IMR-90 (cell line): ENCODE results near the gene HOXC5. TPM values are rescaled to one million over a fixed set of nuclear protein-coding genes. Genes with fewer than 3 reads are reported as not detected.

Source experiments
- ATAC-seq: fragments of 200-7000 bp; cut with Tn5 transposase; 2 replicates; pipeline ENCODE4 v1.9.1; 2020; ENCODE audit warnings: low read depth, mild to moderate bottlenecking, moderate library complexity
- BruUV-seq: library from RNA; stranded (reverse); fragments of 400-500 nt; replicated peaks from 2 replicates; lab custom pipeline; 2021; lab: Mats Ljungman, UMichigan
- CTCF ChIA-PET: fragments of 300-600 bp; formaldehyde crosslinking; extraction: SDS; loops from one replicate; lab custom pipeline; 2021; ENCODE audit warnings: antibody characterized with exemption; lab: Yijun Ruan, JAX
- POLR2A ChIA-PET: fragments of 300-600 bp; sonication (Branson Sonifier 250); formaldehyde crosslinking; loops from one replicate; lab custom pipeline; 2022; ENCODE audit warnings: antibody characterized with exemption; ENCODE audit not compliant: unreplicated experiment; lab: Charles Lee
- DNase-seq: peaks from one replicate; pipeline ENCODE4 v3.0.0; 2013
- H2AFZ ChIP-seq: replicated peaks from 2 replicates; pipeline ENCODE3; 2013; ENCODE audit warnings: low read length, mild to moderate bottlenecking; ENCODE audit not compliant: poor library complexity
- H2AK5ac ChIP-seq: 2 replicates; pipeline ENCODE4 v1.6.1; 2013; ENCODE audit warnings: low read depth, low read length, inconsistent platforms
- H2AK9ac ChIP-seq: replicated peaks from 2 replicates; pipeline ENCODE3; 2013; ENCODE audit warnings: mild to moderate bottlenecking, low read depth, low read length, moderate library complexity; ENCODE audit not compliant: poor library complexity
- H2BK120ac ChIP-seq: 2 replicates; pipeline ENCODE4 v1.6.1; 2013; ENCODE audit warnings: low read depth, low read length, inconsistent platforms
- H2BK15ac ChIP-seq: 3 replicates; pipeline ENCODE4 v1.6.1; 2013; ENCODE audit warnings: low read depth, low read length, inconsistent platforms
- H2BK20ac ChIP-seq: 2 replicates; pipeline ENCODE4 v1.6.1; 2013; ENCODE audit warnings: low read depth, mild to moderate bottlenecking, inconsistent platforms, low read length, moderate library complexity
- H2BK5ac ChIP-seq: 2 replicates; pipeline ENCODE4 v1.6.1; 2013; ENCODE audit warnings: mild to moderate bottlenecking, low read depth, low read length, inconsistent platforms; ENCODE audit not compliant: poor library complexity, severe bottlenecking
- H3K14ac ChIP-seq: replicated peaks from 2 replicates; pipeline ENCODE4 v1.6.1; 2013; ENCODE audit warnings: low read depth, low read length, inconsistent platforms
- H3K18ac ChIP-seq: 2 replicates; pipeline ENCODE4 v1.6.1; 2013; ENCODE audit warnings: low read depth, low read length, control low read depth
- H3K23ac ChIP-seq: 2 replicates; pipeline ENCODE4 v1.6.1; 2013; ENCODE audit warnings: low read depth, low read length, inconsistent platforms
- H3K27ac ChIP-seq: 2 replicates; pipeline ENCODE4 v1.5.1; 2013; ENCODE audit warnings: mild to moderate bottlenecking, control low read depth, low read length; ENCODE audit not compliant: insufficient read depth
- H3K27me3 ChIP-seq: 2 replicates; pipeline ENCODE4 v1.6.1; 2013; ENCODE audit warnings: low read length; ENCODE audit not compliant: control insufficient read depth, insufficient read depth
- H3K36me3 ChIP-seq: 2 replicates; pipeline ENCODE4 v1.6.1; 2013; ENCODE audit warnings: low read length, mixed read lengths; ENCODE audit not compliant: control insufficient read depth, insufficient read depth
- H3K4ac ChIP-seq: 2 replicates; pipeline ENCODE4 v1.6.1; 2013; ENCODE audit warnings: low read depth, low read length, inconsistent platforms
- H3K4me1 ChIP-seq: 2 replicates; pipeline ENCODE4 v1.6.1; 2013; ENCODE audit warnings: low read length, mixed read lengths; ENCODE audit not compliant: control insufficient read depth, insufficient read depth
- H3K4me2 ChIP-seq: 2 replicates; pipeline ENCODE4 v1.6.1; 2013; ENCODE audit warnings: low read depth, mild to moderate bottlenecking, control low read depth, low read length, moderate library complexity
- H3K4me3 ChIP-seq: 2 replicates; pipeline ENCODE4 v1.5.1; 2013; ENCODE audit warnings: low read depth, mild to moderate bottlenecking, control low read depth, low read length, moderate library complexity; ENCODE audit not compliant: insufficient read depth
- H3K56ac ChIP-seq: 2 replicates; pipeline ENCODE4 v1.6.1; 2013; ENCODE audit warnings: low read length, inconsistent platforms; ENCODE audit not compliant: insufficient read depth; ENCODE audit errors: extremely low read depth
- H3K79me1 ChIP-seq, 2 experiments: 2 replicates each; pipeline ENCODE4 v1.6.1; 2013; ENCODE audit warnings: low read length in 2 of 2, inconsistent platforms in 1 of 2, low read depth in 1 of 2
- H3K9ac ChIP-seq: 2 replicates; pipeline ENCODE4 v1.6.1; 2013; ENCODE audit warnings: low read depth, low read length, control low read depth
- H3K9me1 ChIP-seq: 2 replicates; pipeline ENCODE4 v1.6.1; 2013; ENCODE audit warnings: low read length, inconsistent platforms; ENCODE audit not compliant: insufficient read depth
- H3K9me3 ChIP-seq: 2 replicates; pipeline ENCODE4 v1.6.1; 2013; ENCODE audit warnings: low read length; ENCODE audit not compliant: control insufficient read depth, insufficient read depth
- H4K20me1 ChIP-seq: 2 replicates; pipeline ENCODE4 v1.6.1; 2013; ENCODE audit warnings: low read length, inconsistent platforms; ENCODE audit not compliant: insufficient read depth
- H4K5ac ChIP-seq: 2 replicates; pipeline ENCODE4 v1.6.1; 2013; ENCODE audit warnings: mild to moderate bottlenecking, low read depth, low read length, control low read depth
- H4K8ac ChIP-seq, 2 experiments: 2 replicates each; pipeline ENCODE4 v1.6.1; 2013; ENCODE audit warnings: low read depth in 2 of 2, low read length in 2 of 2, control low read depth in 1 of 2, inconsistent platforms in 1 of 2
- H4K91ac ChIP-seq: 2 replicates; pipeline ENCODE4 v1.6.1; 2013; ENCODE audit warnings: low read depth, low read length, inconsistent platforms; ENCODE audit not compliant: insufficient read depth
- BHLHE40 ChIP-seq: fragments of 150-350 bp; IDR thresholded peaks from 2 replicates; pipeline ENCODE4 v1.6.1; 2016; ENCODE audit warnings: mild to moderate bottlenecking, low read depth, low read length
- CEBPB ChIP-seq: IDR thresholded peaks from 2 replicates; pipeline ENCODE4 v1.6.1; 2012; ENCODE audit warnings: low read depth, low read length, improper control_type of control experiment
- CHD1 ChIP-seq: IDR thresholded peaks from 2 replicates; pipeline ENCODE4 v1.6.1; 2012; ENCODE audit warnings: low read depth, low read length, improper control_type of control experiment
- FOS ChIP-seq: fragments of 150-350 bp; IDR thresholded peaks from 2 replicates; pipeline ENCODE4 v1.6.1; 2016; ENCODE audit warnings: low read depth, low read length
- MAFK ChIP-seq: IDR thresholded peaks from 2 replicates; pipeline ENCODE4 v1.6.1; 2012; ENCODE audit warnings: low read depth, low read length, improper control_type of control experiment
- MAZ ChIP-seq: IDR thresholded peaks from 2 replicates; pipeline ENCODE4 v1.6.1; 2012; ENCODE audit warnings: low read depth, mild to moderate bottlenecking, low read length, improper control_type of control experiment, moderate library complexity, borderline replicate concordance
- MXI1 ChIP-seq: IDR thresholded peaks from 2 replicates; pipeline ENCODE4 v1.6.1; 2012; ENCODE audit warnings: low read depth, mild to moderate bottlenecking, low read length, moderate library complexity, borderline replicate concordance
- NFE2L2 ChIP-seq: fragments of 150-350 bp; IDR thresholded peaks from 2 replicates; pipeline ENCODE4 v1.6.1; 2016; ENCODE audit warnings: low read depth, mild to moderate bottlenecking, low read length
- POLR2A ChIP-seq: IDR thresholded peaks from 2 replicates; pipeline ENCODE4 v1.6.1; 2012; ENCODE audit warnings: mild to moderate bottlenecking, low read depth, low read length
- RAD21 ChIP-seq: IDR thresholded peaks from 2 replicates; pipeline ENCODE4 v1.6.1; 2012; ENCODE audit warnings: low read length, improper control_type of control experiment
- RFX5 ChIP-seq: IDR thresholded peaks from 2 replicates; pipeline ENCODE4 v1.8.0; 2012; ENCODE audit warnings: low read depth, mild to moderate bottlenecking, low read length, moderate library complexity
- SMC3 ChIP-seq: fragments of 150-350 bp; IDR thresholded peaks from 2 replicates; pipeline ENCODE4 v1.6.1; 2016; ENCODE audit warnings: low read depth, mild to moderate bottlenecking, antibody characterized with exemption, low read length, moderate library complexity
- WGBS, 2 experiments: methylation state at CpG; one replicate each; pipeline versions ENCODE4 v1.1.5 to v1.1.7; 2013; ENCODE audit warnings: missing lambda C conversion rate in 2 of 2; ENCODE audit not compliant: insufficient read length in 1 of 2; ENCODE audit errors: extremely low coverage in 2 of 2; 5-methylcytosine and 5-hydroxymethylcytosine counted together
- dilution Hi-C: fragments of 300-500 bp; cut with HindIII; formaldehyde crosslinking; loops from one replicate; pipeline ENCODE4 v1.14.3; 2018; ENCODE audit warnings: low sequenced_read_pairs; ENCODE audit not compliant: unreplicated experiment
- in situ Hi-C: fragments of 300-500 bp; cut with MboI; formaldehyde crosslinking; loops from 3 replicates; pipeline ENCODE4 v1.14.3; 2019; ENCODE audit warnings: low sequenced_read_pairs, inconsistent platforms, mixed read lengths
- intact Hi-C: fragments of 100-400 bp; cut with micrococcal nuclease; formaldehyde crosslinking; loops from 2 replicates; pipeline ENCODE4 v1.10.0; 2022
- polyA plus RNA-seq, 3 experiments: library from polyadenylated mRNA; depleted of rRNA; stranded (reverse); fragments of >200 nt; gene quantifications; 2 replicates each; pipeline ENCODE4 v1.2.3, GENCODE V29; 2012; ENCODE audit warnings: low replicate concordance in 1 of 3
- total RNA-seq: library from RNA; depleted of rRNA; stranded (reverse); fragments of >200 nt; gene quantifications from 2 replicates; pipeline ENCODE4 v1.2.3, GENCODE V29; 2012
- TF ChIP-seq, protein P1 (sequence below): conservative IDR thresholded peaks from 2 replicates; pipeline ENCODE4 v1.5.1; 2012; ENCODE audit warnings: mild to moderate bottlenecking, low read depth, low read length, improper control_type of control experiment
- TF ChIP-seq, protein P2 (sequence below): fragments of 150-350 bp; IDR thresholded peaks from 2 replicates; pipeline ENCODE4 v1.6.1; 2017; ENCODE audit warnings: mild to moderate bottlenecking, antibody characterized with exemption, low read length, low read depth
- TF ChIP-seq, protein P3 (sequence below): fragments of 150-350 bp; IDR thresholded peaks from 2 replicates; pipeline ENCODE4 v1.6.1; 2016; ENCODE audit warnings: low read depth, mild to moderate bottlenecking, low read length, moderate library complexity, borderline replicate concordance

Gene HOXC5
- total and polyA plus RNA-seq, 2 of the 4 experiments (the other 2 are of a cell fraction): not detected

DNA sequence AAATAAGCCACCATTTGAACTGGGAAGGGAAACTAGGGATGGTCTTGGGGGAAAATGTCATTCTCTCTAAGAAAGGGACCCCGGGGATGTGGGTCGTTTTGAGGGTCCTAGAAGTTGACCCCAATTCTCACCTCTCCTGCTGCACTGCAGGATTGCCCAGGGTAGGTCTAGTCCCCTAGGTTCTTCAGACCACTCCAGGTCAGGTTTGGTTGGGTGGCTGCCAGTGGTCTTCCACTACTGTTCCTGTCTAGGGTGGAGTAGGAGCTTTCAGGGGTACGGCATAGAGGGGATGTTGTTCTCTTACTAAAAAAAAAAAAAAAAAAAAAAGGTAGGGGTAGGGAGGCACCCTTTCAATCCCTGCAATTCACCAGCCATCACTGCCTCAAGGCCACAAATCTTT lies 16.8 kb upstream of the HOXC5 start:
- BruUV-seq: no TSS peak
- H2AFZ ChIP-seq: no peak overlapping the region
- H3K56ac ChIP-seq: no peak overlapping the region
- intact Hi-C loops: no loop called here
- no peak overlapping the region for H3K4ac ChIP-seq
- H4K20me1 ChIP-seq: no peaks in the 10 kb centered on the region
- in situ Hi-C loops: no loop called here
- H4K8ac ChIP-seq: no peak overlapping the region; a peak in 1 of 4 replicates
- H3K18ac ChIP-seq: no peak overlapping the region
- no peaks in the 10 kb centered on the region for H3K4me1 ChIP-seq
- no peaks in the 10 kb centered on the region for H3K9me1 ChIP-seq
- H4K91ac ChIP-seq: no peak overlapping the region
- H3K27me3 ChIP-seq: peaks cover 88% of the 10 kb centered on the region
- no peak overlapping the region for H2AK5ac ChIP-seq
- H2BK15ac ChIP-seq: no peak overlapping the region
- H3K27ac ChIP-seq: no peak overlapping the region
- dilution Hi-C loops: no loop called here
- no peak overlapping the region for H3K9ac ChIP-seq
- H2BK120ac ChIP-seq: no peak overlapping the region
- ChIA-PET CTCF (interaction anchor here (0.6 to 1.0 kb wide), 2 partner anchors 8 to 177 kb away, joined by 3 to 4 read pairs; no protein-coding TSS in a partner anchor), POLR2A (no interaction called here)
- H3K79me1 ChIP-seq: no peaks in the 10 kb centered on the region
- WGBS, 2 experiments: no CpG with 5 or more reads among the region's 3 CpGs
- no peak overlapping the region for H3K23ac ChIP-seq
- no peak for TF ChIP-seq FOS
- TF ChIP-seq RAD21: no peak
- no peak for TF ChIP-seq MAZ
- no peak for TF ChIP-seq RFX5
- TF ChIP-seq CHD1: no peak
- TF ChIP-seq BHLHE40: no peak
- TF ChIP-seq, protein P1, sequence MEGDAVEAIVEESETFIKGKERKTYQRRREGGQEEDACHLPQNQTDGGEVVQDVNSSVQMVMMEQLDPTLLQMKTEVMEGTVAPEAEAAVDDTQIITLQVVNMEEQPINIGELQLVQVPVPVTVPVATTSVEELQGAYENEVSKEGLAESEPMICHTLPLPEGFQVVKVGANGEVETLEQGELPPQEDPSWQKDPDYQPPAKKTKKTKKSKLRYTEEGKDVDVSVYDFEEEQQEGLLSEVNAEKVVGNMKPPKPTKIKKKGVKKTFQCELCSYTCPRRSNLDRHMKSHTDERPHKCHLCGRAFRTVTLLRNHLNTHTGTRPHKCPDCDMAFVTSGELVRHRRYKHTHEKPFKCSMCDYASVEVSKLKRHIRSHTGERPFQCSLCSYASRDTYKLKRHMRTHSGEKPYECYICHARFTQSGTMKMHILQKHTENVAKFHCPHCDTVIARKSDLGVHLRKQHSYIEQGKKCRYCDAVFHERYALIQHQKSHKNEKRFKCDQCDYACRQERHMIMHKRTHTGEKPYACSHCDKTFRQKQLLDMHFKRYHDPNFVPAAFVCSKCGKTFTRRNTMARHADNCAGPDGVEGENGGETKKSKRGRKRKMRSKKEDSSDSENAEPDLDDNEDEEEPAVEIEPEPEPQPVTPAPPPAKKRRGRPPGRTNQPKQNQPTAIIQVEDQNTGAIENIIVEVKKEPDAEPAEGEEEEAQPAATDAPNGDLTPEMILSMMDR: no peak
- TF ChIP-seq, protein P2, sequence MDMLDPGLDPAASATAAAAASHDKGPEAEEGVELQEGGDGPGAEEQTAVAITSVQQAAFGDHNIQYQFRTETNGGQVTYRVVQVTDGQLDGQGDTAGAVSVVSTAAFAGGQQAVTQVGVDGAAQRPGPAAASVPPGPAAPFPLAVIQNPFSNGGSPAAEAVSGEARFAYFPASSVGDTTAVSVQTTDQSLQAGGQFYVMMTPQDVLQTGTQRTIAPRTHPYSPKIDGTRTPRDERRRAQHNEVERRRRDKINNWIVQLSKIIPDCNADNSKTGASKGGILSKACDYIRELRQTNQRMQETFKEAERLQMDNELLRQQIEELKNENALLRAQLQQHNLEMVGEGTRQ: no peak
- TF ChIP-seq POLR2A: no peak
- no peak for TF ChIP-seq SMC3
- no peak for TF ChIP-seq NFE2L2
- no peak for TF ChIP-seq CEBPB
- TF ChIP-seq MXI1: no peak
- TF ChIP-seq MAFK: no peak
- TF ChIP-seq, protein P3, sequence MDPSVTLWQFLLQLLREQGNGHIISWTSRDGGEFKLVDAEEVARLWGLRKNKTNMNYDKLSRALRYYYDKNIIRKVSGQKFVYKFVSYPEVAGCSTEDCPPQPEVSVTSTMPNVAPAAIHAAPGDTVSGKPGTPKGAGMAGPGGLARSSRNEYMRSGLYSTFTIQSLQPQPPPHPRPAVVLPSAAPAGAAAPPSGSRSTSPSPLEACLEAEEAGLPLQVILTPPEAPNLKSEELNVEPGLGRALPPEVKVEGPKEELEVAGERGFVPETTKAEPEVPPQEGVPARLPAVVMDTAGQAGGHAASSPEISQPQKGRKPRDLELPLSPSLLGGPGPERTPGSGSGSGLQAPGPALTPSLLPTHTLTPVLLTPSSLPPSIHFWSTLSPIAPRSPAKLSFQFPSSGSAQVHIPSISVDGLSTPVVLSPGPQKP: no peak
- DNase-seq: no peak
- ATAC-seq: no peak
- no peak overlapping the region for H3K4me2 ChIP-seq
- no peak overlapping the region; the same call in 1 of the 2 replicates for H4K5ac ChIP-seq
- peaks cover 4% of the 10 kb centered on the region for H3K9me3 ChIP-seq
- H3K4me3 ChIP-seq: no peak overlapping the region
- no peak overlapping the region for H2BK20ac ChIP-seq
- no peak overlapping the region for H2BK5ac ChIP-seq
- no peak overlapping the region for H3K14ac ChIP-seq
- no peak overlapping the region for H2AK9ac ChIP-seq
- no peaks in the 10 kb centered on the region for H3K36me3 ChIP-seq
